ENCODE data around the gene SETD1B.
A peak's percentile ranks its signal among the peaks of the same experiment; 100 is the strongest.
"Not testable (repeated sequence)": the region's sequence is repeated elsewhere in the genome, so short reads cannot be mapped to it uniquely, and the experiment has no call there.

The SETD1B gene

DNA sequence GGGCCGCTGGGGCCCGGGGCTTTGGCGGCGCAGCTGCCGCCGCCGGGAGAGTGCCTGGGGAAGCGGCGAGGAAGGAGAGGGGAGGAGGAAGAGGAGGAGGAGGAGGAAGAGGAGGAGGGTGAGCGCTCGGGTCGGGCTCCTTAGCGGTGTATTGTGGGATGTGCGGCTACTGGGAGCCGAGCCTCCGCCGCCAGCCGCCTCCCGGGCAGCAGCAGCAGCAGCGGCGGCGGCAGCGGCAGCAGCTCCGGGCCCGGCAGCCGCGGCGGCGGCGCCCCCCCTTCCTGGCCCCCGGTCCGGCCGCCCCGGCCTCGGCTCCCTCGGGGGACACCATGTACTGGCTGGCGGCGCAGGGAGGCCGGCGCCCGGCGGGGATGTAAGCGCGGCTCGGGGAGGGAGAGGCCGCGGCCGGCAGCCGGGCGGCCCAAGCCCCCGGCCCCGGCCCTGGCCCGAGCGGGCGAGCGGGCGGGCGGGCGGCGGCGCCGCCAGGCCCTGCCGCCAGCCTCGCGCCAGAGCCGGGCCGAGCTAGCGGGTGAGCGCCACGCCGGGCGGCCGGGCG is at the start of gene SETD1B:
SETD1B (plus strand) TSS at position 149 of the 556 bp plus-strand sequence. CDS start 729 bp downstream, outside the sequence.
- DNase-seq (ENCODE audit: low read depth in 2 of 2), result no peak

DNA sequence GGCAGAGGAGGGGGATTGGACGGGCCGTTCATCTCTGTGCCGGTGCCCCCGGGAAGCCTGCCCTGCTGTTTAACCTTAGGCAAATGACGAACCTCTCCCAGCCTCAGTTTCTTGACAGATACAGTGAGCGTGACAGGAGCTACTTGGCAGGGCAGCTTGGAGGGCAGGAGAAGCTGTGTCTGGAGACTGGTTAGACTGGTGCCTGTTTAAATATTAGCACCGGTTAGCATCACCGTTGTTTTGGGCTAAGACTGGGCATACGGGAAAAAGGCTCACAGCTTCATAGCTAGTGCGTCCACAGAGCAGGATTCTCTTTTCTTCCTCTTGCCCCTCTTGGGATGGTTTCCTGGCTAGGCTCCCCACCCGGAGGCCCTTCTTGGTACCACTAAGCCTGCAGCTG is 49.0 kb upstream of the SETD1B start:
- DNase-seq (ENCODE audit: low read depth in 2 of 2), result no peak

DNA sequence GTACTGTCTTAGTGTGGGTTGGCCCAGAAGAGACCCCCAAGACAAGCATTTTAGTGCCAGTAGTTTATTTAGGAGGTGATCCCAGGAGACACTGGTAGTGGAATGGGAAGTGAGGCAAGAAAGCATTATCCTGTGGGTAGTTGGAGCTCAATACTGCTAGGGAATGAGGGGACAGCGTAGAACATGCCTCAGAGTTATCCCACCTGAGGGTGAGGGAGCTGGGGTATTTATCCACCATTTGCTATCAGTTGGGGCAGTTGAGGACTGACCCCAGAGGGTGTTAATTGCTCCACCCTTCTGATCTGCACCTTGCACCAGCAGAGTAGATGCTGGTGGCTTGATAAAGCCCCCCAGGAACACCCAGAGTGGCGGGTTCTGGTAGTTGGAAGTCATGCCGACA is 48.2 kb upstream of the SETD1B start:
- DNase-seq (ENCODE audit: low read depth in 2 of 2), result no peak

DNA sequence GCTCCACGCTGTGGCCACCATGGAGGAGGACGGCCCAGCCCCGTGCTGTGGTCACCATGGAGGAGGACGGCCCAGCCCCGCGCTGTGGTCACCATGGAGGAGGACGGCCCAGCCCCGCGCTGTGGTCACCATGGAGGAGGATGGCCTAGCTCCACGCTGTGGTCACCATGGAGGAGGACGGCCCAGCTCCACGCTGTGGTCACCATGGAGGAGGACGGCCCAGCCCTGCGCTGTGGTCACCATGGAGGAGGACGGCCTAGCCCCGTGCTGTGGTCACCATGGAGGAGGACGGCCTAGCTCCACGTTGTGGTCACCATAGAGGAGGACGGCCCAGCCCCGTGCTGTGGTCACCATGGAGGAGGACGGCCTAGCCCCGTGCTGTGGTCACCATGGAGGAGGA is 45.3 kb upstream of the SETD1B start:
- not testable (repeated sequence) for DNase-seq (ENCODE audit: low read depth in 2 of 2)

DNA sequence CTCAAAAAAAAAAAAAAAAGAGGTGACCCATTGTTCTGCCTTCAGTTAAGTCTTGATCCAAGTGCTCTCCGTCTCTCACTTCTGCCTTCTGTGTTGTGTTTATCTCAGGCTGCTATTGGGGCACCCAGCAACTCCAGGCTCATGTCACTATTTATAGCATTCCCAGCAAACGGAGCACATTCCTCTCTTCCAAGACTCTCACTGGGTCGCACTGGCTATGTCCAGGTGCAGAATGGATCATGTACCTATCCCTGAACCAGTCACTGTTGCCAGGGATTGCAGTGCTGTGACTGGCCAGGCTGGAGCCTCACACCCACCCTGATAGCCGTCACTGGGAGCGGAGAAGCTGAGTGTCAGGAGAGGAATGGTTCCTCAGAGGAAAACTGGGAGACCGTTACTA is 41.5 kb upstream of the SETD1B start:
- DNase-seq (ENCODE audit: low read depth in 2 of 2), result no peak

DNA sequence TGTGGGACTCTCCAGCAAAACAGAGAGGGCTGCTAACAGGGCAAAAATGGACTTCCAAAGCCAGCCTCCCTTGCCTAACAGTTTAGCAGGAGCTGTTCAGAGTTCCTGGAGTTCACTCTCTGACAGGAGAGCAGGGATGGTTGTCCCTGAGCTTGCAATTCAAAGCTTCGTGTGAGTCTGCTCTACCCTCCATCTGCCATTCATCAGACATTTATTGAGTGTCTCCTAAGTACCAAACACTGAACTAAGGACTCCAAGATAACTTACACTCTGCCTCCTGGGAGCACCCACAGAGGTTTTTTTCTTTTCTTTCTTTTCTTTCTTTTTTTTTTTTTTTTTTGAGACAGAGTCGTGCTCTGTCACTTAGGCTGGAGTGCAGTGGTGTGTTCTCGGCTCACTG is 39.0 kb upstream of the SETD1B start:
- no peak for DNase-seq (ENCODE audit: low read depth in 2 of 2)

DNA sequence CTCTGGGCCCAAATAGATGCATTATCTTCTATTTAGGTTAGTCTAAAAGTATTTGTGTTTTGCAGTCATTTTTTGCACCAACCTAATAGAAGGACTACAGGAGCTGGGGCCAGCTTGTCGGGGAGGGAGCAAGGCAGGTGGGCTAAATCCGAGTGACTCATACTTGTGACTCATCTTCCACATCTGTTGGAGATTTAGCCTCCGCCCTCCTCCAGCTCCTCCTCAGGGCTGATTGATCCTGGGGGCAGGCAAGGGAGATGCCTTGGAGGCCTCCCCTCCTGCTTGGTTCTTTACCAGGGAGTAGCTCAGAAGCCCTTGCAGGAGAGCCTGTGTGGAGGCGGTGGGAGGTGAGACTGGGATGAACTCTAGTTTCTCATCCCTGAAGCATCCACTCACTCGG is 38.2 kb upstream of the SETD1B start:
- no peak for DNase-seq (ENCODE audit: low read depth in 2 of 2)

DNA sequence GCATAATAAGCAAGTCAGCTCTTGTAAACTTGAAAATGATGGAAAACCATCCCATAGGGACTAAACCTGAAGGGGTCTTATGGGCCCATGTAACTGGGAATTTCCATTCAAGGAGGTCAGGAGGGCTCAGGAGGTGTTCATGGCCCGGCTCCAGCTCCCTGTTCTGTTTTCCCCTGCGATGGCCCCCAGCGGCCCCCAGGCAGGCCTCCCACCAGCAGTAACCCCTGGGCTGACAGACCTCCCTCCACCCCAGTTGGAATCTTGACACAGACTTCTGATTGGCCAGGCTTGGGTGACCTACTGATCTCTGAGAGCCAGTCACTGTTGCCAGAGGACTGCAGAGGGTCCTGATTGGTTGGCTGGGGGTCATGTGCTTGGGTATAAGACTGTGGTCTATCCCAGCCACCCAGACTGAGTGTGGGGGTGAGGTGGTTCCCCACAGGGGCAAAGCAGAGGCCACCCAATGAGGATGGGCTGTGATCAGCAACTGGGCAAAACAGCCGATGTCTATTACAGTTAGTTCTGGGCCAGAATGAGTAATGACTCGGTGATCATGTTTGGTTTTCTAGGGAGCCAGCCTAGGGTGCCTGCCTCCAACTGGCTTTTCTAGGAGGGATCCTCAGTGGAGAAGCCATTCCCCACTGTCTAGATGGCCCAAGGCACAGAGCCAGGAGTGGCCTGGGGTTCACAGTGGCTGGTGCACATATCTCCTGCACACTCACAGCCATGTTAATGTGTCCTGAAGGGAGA is 37.3 kb upstream of the SETD1B start:
- no peak for DNase-seq (ENCODE audit: low read depth in 2 of 2)

DNA sequence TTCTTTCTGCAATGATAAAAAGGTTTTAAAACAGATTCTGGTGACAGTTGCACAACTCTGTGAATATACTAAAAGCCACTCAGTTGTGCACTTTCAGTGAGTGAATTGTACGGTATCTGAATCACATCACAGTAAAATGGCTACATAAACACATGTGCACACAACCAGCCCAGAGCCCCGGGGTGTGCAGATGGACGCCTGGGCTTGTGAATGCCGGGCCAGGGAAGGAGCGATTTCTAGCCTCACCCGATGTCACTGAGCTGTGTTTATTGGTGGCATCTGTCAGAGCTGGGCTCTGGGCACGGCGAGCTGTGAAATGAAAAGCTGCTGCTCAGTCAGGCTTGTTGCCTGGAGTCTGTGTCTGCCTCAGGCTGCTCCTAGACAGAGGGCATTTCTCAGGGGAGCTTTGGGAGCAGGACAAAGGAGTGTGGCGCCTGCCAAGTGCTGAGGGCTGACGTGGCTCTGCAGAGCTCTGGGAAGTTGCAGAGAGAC is 36.2 kb upstream of the SETD1B start:
- no peak for DNase-seq (ENCODE audit: low read depth in 2 of 2)

DNA sequence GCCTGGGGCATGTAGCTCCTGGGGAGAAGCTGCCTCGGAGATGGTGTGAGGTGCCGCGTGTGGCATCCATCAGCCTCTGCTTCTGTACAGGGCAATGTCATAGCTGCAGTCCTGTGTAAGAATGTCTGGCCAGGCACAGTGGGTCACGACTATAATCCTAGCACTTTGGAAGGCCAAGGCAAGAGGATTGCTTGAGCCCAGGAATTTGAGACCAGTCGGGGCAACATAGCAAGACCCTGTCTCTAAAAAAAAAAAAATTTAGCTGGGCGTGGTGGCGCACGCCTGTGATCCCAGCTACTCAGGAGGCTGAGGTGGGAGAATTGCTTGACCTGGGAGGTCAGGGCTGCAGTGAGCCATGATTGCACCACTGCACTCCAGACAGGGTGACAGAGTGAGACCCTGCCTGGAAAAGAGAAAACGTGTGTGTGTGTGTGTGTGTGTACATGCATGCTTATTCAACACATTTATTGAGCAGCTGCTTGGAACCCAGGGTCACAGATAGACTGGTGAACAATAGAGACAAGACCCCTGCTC is 34.4 kb upstream of the SETD1B start:
- DNase-seq (ENCODE audit: low read depth in 2 of 2), result no peak

DNA sequence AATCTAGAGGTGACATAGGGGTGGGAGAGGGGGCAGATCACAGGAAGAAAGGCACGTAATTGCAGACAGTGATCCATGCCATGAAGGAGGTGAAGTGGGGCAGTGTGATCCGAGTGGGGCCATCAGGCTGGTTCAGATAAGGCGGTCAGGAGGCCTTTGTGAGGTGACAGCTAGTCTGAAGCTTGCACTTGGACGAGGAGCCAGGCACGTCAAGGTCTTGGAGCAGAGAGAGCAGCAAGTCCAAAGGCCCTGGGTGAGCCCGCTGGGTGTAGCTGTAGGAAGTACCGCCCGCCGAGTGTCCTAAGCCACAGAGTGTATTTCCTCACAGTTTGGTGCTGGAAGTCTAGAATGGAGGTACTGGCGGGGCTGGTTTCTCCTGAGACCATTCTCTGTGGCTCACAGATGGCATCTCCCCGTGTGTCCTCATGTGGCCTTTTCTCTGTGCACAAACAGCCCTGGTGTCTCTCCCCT is 33.9 kb upstream of the SETD1B start:
- no peak for DNase-seq (ENCODE audit: low read depth in 2 of 2)

DNA sequence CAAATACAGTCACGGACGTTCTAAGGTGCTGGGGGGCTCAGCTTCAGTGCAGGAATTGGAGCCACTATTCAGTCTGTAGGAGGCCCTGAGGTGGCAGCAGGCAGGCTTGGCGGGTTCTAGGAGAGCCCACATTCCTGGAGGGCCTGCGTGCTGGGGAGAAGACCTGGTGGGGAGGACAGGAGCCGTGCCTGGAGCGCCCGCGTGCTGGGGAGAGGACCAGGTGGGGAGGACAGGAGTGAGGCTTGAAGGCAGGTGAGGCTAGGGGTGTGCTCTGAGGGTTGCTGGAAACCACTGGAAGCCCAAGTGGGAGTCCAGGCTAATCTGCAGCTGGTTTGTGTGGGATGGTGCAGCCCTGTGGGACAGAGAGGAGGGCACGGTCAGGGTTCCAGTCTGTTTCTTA is 33.4 kb upstream of the SETD1B start:
- DNase-seq (ENCODE audit: low read depth in 2 of 2), result no peak

DNA sequence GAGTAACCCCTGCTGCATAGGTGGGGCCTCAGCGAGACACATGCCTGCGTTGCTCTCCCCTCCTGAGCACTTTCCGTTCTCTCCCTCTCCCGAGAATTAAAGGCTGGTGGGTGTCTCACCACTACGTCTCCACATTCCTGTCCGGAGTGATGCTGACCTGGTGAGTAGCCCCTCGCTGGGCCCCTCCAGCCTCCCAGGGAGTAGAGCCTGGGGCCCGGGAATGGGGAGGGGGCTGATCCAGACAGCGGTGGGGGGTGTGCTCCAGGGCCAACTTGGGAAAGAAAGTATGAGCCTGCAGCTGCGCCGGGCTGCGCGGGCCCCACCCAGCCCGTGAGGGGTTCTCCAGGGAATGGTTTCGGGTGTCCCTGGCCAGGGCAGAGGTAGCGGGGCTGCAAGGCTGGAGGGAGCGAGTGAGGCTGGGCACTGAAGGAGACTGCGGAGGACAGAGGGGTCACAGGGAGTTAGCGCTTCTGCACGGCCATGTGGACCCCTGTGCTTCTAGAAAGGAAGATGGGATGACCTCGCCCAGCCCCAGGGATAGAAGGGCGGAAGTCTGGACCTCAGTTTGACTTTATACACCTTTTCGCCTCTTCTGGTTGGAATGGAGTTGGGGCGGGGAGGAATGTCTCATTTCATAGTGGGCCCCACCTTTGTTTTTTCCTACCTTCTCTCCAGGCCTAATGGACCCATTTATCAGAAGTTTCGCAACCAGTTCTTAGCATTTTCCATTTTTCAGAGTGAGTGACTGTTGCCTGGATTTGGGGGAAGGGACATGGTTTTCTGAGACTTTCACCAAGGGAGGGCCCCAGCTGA is 32.8 kb upstream of the SETD1B start:
- DNase-seq (ENCODE audit: low read depth in 2 of 2), result no peak

DNA sequence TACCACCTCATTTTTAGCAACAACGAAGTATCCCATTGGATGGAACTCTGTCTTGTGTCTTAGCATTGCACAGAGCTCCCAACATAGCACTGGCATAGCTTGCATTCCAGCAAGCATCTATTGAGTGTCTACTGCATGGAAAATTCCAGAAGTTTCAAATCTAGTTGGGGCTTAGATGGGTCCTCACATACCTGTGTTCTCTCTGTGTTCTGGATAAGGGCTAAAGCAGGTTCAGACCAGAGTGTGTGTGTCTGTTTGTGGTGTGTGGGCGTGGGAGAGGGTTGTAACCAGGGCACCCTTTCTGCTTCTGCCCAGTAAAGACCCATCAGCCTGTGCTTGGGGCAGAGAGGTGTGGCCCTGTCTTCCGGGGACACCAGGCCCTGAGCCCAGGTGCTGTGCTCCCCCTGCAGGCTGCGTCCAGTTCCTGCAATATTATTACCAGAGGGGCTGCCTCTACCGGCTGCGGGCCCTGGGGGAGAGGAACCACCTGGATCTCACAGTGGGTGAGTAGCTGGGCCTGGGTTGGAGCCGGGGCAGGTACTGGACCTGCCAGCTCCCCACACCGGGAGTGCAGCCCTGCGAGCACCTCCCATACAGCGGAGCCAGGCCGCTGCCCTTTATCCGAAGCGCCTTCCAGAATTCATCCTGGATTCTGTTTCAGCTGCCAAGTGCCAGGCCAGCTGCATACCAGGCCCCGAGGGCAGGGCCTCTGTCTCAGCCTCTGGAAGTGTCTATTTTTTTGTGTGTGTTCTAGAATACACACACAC is 30.6 kb upstream of the SETD1B start:
- DNase-seq (ENCODE audit: low read depth in 2 of 2), result peak; percentile 68 to 70

DNA sequence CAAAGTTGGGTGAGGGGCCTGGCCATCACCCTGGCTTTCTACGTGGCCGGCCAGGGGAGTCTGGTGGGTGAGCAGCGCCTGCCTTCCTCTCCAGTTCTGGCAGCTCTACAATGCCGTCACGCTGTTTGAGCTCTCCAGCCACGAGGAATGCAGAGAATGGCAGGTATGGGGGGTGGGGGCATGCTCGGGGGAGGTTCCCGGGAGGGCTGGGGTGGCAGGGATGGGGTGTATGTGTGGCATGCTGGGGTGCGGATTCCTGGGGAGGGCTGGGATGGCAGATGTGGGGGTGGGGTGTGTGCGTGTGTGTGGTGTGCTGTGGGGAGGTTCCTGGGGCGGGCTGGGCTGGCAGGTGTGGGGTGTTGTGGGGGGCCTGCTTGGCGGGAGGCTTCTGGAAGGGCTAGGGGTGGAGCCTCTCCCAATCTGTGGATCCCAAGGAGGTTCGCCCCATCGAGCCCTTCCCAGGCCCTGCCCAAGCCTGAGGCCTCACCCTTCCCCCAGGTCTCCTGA is 28.8 kb upstream of the SETD1B start:
- DNase-seq (ENCODE audit: low read depth in 2 of 2), result no peak

DNA sequence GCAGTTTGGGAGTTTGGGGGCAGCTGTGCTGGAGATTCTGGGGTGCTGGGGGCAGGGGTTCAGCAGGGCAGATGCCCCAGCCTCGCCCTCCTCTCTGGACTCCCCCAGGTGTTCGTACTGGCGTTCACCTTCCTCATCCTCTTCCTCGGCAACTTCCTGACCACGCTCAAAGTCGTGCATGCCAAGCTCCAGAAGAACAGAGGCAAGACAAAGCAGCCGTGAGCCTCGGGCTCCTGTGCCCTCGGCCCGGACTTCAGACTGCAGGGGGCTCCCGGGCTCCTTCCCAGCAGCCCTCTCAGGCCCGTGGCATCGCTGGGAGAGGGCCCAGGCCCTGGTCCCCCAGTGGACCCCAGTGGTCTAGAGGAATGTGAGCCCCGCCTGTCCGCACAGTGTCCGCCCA is 28.3 kb upstream of the SETD1B start:
- no peak for DNase-seq (ENCODE audit: low read depth in 2 of 2)

DNA sequence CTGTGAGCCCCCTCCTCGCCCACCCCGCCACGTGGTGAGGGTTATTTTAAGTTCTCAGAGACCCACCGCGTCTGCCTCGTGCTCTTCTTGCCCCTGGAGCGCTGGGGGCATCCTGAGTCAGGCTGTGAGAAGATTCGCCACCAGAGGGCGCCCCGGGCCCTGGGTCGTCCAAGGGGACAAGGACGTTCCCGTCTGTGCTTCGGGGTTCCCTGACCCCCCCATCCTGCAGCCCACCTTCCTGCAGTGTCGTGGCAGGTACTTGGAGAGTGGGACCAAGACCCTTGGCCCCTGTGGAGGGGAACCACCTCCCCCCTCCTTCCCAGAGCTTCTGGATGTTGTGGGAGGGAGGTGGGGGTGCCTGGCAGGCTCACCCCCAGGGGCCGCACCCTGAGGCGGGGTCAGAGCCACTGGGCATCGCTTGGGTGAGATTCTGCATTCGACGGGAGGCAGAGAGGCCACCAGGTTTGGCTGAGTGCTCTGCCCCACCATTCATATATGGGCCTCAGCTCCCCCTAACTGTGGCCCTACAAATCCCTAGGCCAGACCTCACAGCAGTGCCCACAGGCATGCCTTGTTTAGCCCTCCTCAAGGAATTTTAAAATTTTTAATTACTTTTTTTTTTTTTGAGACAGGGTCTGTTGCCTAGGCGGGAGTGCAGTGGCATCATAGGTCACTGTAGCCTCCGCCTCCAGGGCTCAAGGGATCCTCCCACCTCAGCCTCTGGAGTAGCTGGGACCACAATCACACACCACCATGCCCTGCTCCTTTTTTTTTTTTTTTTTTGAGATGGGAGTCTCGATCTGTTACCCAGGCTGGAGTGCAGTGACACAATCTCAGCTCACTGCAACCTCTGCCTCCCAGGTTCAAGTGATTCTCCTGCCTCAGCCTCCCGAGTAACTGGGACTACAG is 27.4 kb upstream of the SETD1B start:
- peak; percentile 91 to 94 for DNase-seq (ENCODE audit: low read depth in 2 of 2)

DNA sequence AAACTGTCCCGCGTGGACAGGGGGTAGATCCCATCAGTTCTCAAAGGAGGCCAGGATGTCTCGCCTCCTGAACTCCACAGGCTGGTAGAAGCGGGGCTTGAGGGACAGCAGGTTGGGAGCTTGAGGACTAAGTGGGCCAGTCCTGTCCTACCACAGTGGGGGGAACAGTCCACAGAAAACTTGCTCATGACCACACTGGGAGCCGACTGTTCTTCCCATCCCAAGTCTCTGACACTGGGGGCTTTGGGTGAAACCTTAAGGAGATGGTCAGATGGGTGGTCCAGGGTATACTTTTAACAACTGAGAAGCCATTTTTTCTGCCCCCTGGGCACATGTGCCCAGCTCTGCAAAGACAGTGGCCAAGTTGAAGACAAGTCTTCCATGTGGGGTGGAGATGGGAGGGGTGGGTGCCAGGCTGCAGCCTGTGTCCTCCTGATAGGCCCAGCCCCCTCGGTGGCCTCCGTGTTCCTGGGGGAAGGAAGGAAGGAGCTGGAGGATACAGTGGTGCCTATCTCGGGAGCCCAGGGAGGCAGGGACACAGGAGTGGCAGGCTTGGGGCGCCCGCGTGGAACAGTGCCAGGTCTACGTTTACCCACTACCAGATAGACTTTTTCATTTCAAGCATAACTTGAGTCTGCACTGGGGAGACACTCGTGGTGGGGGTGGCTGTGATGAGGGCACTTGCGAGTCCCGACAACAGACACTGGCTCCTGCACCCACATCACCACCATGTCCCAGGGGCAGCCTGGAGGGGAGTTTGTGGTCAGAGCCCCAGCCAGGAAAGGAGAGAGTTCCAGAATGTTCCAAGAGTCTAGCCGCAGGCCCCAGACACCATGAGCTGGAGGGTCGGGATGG is 25.0 kb upstream of the SETD1B start:
- no peak for DNase-seq (ENCODE audit: low read depth in 2 of 2)

DNA sequence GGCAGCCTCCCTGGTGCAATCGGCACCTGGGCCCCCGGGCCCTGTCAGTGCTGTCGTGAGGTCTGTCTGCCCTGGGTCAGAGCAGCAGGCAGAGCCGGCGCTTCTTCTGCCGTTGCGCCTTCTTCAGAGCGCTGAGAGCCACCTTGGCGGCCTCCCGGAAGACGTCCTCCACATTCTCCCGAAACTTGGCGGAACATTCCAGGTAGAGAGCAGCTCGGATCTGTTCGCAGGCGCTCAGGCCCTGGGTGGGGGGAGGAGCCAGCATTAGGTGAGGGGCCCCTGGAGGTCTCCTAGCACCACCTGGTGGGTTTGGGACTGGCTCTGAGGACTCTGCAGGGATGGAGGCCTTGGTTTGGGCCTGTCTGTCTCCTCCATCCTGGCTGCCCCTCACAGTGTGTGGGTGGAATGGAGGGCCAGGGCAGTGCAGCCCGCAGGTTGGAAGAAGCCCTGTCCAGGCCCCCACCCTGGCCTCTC is 24.4 kb upstream of the SETD1B start:
- DNase-seq (ENCODE audit: low read depth in 2 of 2), result no peak
